ENCODE measurements around the gene SCYGR5.

The SCYGR5 gene

GRCh38 chr2:227687189-227687588 lies 20.6 kb downstream of the SCYGR5 start:
- Histone ChIP-seq H3K4me2 (ENCODE audit: low read length) (no peak overlapping the region), H4K20me1 (ENCODE audit: insufficient read depth, low read length) (no peaks in the 10 kb centered on the region), H3K4me3 (ENCODE audit: low read depth, low read length, poor library complexity, severe bottlenecking) (no peak overlapping the region), H3K79me2 (ENCODE audit: insufficient read depth, low read length) (no peaks in the 10 kb centered on the region), H3F3A (ENCODE audit: insufficient read depth, low read length) (no peaks in the 10 kb centered on the region), H3K36me3 (ENCODE audit: insufficient read depth, low read length) (no peaks in the 10 kb centered on the region), H3K9ac (ENCODE audit: low read length) (no peak overlapping the region), H2AFZ (ENCODE audit: low read length) (no peak overlapping the region), H3K27ac (ENCODE audit: low read depth, low read length, poor library complexity, severe bottlenecking) (no peak overlapping the region), H3K4me1 (ENCODE audit: insufficient read depth, low read length, severe bottlenecking) (no peaks in the 10 kb centered on the region), H3K9me2 (ENCODE audit: low read depth, low read length) (no peaks in the 10 kb centered on the region), H3K9me3 (ENCODE audit: low read length) (no peaks in the 10 kb centered on the region), H3K27me3 (ENCODE audit: insufficient read depth, low read length) (no peaks in the 10 kb centered on the region)
- TF ChIP-seq CTCF (IDR thresholded peaks at IDR 0.05; ENCODE audit: low read length) = no peak
- no peak for TF ChIP-seq EZH2 (IDR thresholded peaks at IDR 0.05; ENCODE audit: borderline replicate concordance, low read length)

- Histone ChIP-seq H4K20me1 (ENCODE audit: insufficient read depth, low read length) (no peaks in the 10 kb centered on the region), H3K4me2 (ENCODE audit: low read length) (no peak overlapping the region), H3K9me3 (ENCODE audit: low read length) (no peaks in the 10 kb centered on the region), H3K9ac (ENCODE audit: low read length) (no peak overlapping the region), H3K9me2 (ENCODE audit: low read depth, low read length) (no peaks in the 10 kb centered on the region), H3F3A (ENCODE audit: insufficient read depth, low read length) (no peaks in the 10 kb centered on the region), H2AFZ (ENCODE audit: low read length) (no peak overlapping the region), H3K27me3 (ENCODE audit: insufficient read depth, low read length) (no peaks in the 10 kb centered on the region; the same call in 1 of the 2 replicates), H3K27ac (ENCODE audit: low read depth, low read length, poor library complexity, severe bottlenecking) (no peak overlapping the region), H3K79me2 (ENCODE audit: insufficient read depth, low read length) (no peaks in the 10 kb centered on the region), H3K36me3 (ENCODE audit: insufficient read depth, low read length) (no peaks in the 10 kb centered on the region), H3K4me3 (ENCODE audit: low read depth, low read length, poor library complexity, severe bottlenecking) (no peak overlapping the region), H3K4me1 (ENCODE audit: insufficient read depth, low read length, severe bottlenecking) (no peaks in the 10 kb centered on the region)
- TF ChIP-seq EZH2 (IDR thresholded peaks at IDR 0.05; ENCODE audit: borderline replicate concordance, low read length) = no peak
- TF ChIP-seq CTCF (IDR thresholded peaks at IDR 0.05; ENCODE audit: low read length) = no peak
Measured at GRCh38 chr2:227696990-227697679, 30.5 kb downstream of the SCYGR5 start.

- H3K9me3 ChIP-seq (ENCODE audit: low read length) = no peaks in the 10 kb centered on the region
- no peak overlapping the region for H3K4me3 ChIP-seq (ENCODE audit: low read depth, low read length, poor library complexity, severe bottlenecking)
- no peaks in the 10 kb centered on the region for H3K4me1 ChIP-seq (ENCODE audit: insufficient read depth, low read length, severe bottlenecking)
- H3K4me2 ChIP-seq (ENCODE audit: low read length) = no peak overlapping the region
- TF ChIP-seq EZH2 (IDR thresholded peaks at IDR 0.05; ENCODE audit: borderline replicate concordance, low read length) = no peak
- no peak for TF ChIP-seq CTCF (IDR thresholded peaks at IDR 0.05; ENCODE audit: low read length)
- no peak overlapping the region for H2AFZ ChIP-seq (ENCODE audit: low read length)
- H3K9ac ChIP-seq (ENCODE audit: low read length) = no peak overlapping the region
- H3K27me3 ChIP-seq (ENCODE audit: insufficient read depth, low read length) = no peaks in the 10 kb centered on the region; the same call in 1 of the 2 replicates
- H4K20me1 ChIP-seq (ENCODE audit: insufficient read depth, low read length) = no peaks in the 10 kb centered on the region
- no peak overlapping the region for H3K27ac ChIP-seq (ENCODE audit: low read depth, low read length, poor library complexity, severe bottlenecking)
- no peaks in the 10 kb centered on the region for H3K9me2 ChIP-seq (ENCODE audit: low read depth, low read length)
- H3K79me2 ChIP-seq (ENCODE audit: insufficient read depth, low read length) = no peaks in the 10 kb centered on the region
- H3K36me3 ChIP-seq (ENCODE audit: insufficient read depth, low read length) = no peaks in the 10 kb centered on the region
- H3F3A ChIP-seq (ENCODE audit: insufficient read depth, low read length) = no peaks in the 10 kb centered on the region
Measured at GRCh38 chr2:227701556-227701955, 35.0 kb downstream of the SCYGR5 start.

Measured in OCI-LY1 (cell line).